Germinal center (tissue), 1 donor: ENCODE results near the gene TSPAN11.
"Not testable (repeated sequence)": the region's sequence is repeated elsewhere in the genome, so short reads cannot be mapped to it uniquely, and the experiment has no call there.

ENCODE experiments used
- DNase-seq: peaks from one replicate; pipeline ENCODE4 v3.0.0; 2012; ENCODE audit warnings: mixed read lengths, low spot score

Gene TSPAN11

DNA sequence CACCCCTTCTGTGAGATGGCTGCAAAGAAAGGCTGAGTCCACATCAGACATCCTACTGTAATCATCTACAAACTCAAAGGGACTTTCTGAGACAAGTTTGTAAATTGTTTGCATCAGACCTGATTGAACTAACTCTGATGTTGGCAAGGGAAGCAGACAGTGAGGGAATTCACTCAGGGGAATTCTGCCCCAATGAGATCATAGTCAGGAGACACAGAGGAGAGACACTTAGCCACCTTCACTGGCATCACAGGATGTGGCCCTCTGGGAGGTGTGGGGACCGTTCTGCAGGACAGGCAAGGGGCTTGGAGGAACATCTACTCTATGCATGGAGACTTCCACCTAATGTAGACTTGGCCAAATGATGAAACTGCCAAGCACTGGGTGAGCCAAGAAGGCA lies 76.5 kb downstream of the TSPAN11 start:
- no peak for DNase-seq

- no peak for DNase-seq
These were observed 77.5 kb downstream of the TSPAN11 start for GRCh38 chr12:31003861-31004640.

DNA sequence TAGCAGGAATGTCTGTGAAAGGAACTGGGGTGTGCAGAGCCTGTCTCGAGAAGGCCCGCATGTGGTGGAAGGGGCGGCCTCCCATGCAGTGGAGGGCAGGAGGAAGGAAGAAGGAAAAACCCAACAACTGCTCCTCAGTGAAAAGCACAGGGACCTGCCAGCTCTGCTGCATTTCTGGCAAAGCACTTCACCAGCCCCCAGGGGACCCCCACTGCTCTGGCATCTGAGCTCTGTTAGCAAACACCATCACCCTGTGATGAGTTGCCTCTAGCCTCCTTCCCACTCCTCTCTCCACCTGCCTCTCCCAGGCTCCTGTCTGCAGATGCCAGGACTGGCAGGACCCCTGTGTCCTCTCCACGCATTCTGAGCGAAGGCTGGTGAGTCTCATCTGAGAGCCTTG lies 78.1 kb downstream of the TSPAN11 start:
- no peak for DNase-seq

- no peak for DNase-seq
These were observed 78.9 kb downstream of the TSPAN11 start for GRCh38 chr12:31005256-31005943.

- no peak for DNase-seq
These were observed 79.4 kb downstream of the TSPAN11 start for GRCh38 chr12:31005944-31006361.

DNA sequence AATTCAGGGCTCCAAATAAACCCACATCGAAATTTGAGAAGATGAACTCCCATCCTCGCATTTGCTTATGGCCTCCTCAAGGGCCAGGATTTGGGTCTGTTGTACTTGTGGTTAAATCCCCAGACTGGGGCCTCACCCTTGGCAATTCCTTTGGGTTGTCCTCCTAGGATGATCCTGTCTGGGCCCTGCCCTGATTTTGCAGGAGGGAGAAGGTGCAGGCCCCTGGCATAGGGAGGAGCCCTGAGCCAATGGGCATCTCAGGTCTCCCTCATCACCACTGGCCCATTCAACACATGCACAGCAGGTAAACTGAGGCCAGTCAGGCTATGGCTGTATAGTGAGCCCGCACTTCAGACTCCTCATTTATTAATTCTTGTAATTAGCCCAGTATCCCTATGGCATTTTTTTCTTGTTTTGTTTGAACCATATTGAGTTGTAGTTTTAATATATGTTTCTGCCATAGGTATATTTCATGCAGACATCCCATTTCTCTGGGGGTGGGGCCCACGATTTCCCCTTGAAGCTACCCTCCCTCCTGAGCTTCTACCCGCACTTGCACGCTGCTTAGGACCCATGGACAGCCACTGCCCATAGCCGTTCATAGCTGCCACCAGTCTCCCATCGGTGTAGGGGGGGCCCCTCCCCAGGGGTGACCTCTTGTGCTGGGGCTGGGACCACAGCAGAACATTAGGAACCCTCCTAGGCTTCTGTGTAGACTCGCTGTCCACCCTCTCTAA lies 80.0 kb downstream of the TSPAN11 start:
- no peak for DNase-seq

DNA sequence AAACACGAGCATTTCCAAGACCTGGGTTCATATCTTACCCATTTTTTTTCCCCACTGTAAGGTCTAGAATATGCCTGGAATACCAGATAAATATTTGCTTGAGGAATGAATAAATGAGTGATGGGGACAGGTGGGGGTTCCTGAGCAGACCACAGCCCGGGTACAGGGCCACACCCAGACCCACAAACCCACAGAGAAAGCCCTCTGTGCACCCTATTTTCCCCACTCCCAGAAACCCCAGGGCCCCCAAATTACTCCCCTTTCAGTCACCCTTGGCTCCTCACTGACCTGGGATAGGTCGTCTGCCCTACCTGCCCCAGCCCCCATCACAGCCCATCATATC lies 80.6 kb downstream of the TSPAN11 start:
- DNase-seq: no peak

GRCh38 chr12:31007636-31008175 lies 81.2 kb downstream of the TSPAN11 start:
- DNase-seq: no peak

DNA sequence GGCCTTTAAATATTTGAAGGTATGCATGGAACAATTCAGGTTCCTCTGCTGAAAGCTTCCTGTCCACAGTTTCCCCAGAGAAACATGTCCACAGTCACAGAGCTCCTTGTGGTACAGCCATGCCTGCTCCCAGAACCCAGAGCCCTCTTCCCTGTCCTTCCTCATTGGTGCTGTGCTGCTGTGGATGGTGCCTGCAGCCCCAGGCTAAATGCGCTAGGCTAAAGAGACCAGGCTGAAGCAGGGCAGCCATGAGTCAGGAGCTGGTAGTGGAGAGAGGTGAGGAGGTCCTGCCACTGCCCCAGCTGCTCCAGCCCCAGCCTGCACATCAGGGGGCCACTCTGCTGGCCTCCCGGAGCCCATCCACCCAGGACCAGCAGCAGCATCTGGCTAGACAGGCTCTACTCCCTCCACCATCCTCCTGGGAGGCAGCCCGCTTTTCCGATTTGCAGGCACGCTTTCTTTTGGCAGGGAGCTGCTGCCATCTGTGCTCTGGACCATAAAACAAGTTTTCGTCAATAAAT lies 81.8 kb downstream of the TSPAN11 start:
- no peak for DNase-seq

DNA sequence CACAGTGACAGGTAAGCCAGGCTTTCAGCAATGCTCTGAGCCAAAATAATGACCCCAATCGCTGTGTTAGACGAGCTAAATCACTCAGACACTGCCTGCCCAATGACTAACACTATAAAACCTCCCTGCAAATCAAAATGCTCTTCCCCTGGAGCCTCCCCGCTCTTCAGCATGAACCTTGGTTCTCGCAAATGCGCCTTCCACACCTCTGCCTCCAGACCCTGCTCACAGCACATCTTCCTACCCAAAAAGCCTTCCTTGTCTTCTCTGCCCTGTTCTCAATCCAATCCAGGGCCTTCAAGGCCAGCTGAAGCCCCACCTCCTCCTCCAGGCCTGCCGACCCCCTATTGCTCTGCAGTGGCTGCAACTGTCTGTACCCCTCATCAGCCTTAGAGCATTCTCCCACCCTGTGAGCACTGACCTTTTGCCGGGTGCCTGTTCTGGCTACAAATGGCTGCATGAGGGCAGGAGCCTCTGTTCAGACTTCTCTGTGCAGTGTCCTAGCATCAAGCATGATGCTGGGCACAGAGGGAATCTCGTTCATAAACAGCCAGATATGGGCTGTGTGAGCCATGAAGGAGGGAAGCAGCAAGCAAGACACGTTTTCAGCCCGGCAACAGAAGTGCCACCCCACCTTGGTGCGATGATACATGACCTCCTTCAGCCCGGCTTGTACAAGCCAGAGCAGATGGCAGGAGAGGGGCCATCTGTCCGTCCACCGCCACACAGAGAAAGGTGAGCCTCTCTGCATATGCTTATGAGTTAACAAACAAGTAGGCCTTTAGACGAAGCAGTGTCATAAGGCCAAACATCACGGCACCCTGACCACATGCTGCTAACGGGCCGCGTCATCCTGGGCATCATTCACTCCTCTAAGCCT lies 82.7 kb downstream of the TSPAN11 start:
- DNase-seq: no peak

GRCh38 chr12:31009976-31010375 lies 83.4 kb downstream of the TSPAN11 start:
- DNase-seq: no peak

- no peak for DNase-seq
These were observed 84.8 kb downstream of the TSPAN11 start for GRCh38 chr12:31011336-31011735.

DNA sequence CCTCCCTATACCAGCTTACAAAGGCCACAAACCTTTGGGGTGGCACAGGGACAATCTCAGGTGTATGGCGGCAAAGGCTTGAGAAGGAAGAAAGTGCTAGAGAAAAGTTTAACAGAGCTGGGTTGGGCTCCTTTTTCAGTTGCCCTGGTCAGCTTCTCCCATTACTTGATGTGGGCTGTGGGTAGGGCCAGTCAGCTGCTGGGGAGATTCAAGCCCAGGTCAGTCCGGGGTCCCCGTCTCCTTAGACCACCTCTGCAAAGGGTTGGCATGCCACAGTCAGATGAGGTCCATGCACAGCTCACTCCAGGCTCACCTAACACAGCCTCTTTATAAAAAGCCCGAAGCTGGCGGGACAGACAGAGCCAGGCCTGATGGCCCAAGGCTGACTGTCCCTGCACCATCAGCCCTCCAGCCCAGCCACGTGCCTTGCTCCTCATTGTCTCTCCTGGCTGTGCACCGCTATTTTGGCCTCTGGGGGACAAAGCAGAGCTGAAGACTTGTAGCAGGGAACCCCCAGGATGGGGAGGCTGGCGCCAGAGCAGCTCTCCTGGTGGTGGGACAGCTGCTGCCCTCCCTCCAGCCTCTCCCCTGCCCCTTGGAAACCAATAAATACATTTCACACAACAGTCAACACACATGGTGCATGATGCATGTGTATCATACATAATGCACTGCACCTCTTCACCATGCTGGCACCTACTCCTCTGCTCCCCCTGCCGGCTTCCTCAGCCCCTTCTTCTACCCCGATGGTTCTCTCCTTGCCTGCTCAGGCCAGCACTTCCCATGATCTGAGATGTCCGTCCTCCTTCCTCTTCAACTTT lies 85.4 kb downstream of the TSPAN11 start:
- DNase-seq: no peak

DNA sequence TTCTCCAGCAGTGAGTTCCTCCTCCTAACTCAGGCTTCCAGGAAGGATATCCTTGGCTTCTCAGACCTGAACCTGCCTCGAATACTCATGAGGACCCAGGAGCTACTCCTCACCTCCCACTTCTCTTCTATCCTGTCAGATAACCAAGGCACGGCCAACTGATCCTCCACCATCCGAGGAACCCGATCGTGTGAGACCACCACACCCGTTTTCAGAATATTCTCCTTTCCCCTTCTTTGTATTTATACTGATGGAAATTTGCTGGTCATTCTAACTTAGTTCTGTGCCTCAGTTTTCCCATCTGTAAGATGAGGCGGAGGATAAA lies 86.0 kb downstream of the TSPAN11 start:
- not testable (repeated sequence) for DNase-seq

GRCh38 chr12:31015215-31015614 lies 88.7 kb downstream of the TSPAN11 start:
- DNase-seq: no peak

DNA sequence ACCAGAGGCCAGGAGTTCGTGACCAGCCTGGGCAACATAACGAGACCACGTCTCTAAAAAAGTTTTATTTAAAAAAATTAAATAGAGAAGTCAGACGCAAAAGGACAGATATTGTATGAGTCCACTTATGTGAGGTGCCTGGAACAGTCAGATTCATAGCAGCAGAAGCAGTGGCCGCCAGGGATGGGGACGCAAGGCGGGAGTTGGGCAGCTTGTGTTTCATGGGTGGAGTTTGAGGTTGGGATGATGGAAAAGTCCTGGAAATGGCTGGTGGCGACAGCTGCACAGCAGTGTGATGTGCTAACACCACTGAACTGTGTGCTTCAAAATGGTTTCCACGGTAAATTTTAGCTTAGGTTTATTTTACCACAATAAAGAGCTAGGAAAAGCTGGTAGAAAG lies 89.5 kb downstream of the TSPAN11 start:
- DNase-seq: no peak

DNA sequence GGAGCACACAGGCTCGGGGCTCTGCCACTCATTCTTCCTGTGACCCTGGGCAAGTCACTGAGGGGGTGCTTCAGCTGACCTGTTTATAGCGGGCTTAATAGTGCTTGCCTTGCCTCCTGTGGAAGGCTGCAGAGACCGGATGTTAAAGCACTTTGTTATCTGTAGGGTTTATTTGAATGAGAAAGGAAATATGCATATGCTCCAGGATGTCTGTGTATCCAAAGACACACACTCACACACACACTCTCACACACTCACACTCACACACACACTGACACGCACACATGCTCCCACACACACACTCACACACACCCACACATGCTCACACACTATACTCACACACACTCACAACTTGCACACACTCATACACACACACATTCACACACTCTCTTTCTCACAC lies 91.0 kb downstream of the TSPAN11 start:
- no peak for DNase-seq

GRCh38 chr12:31018106-31018789 lies 91.7 kb downstream of the TSPAN11 start:
- DNase-seq: no peak

GRCh38 chr12:31018790-31019505 lies 92.4 kb downstream of the TSPAN11 start:
- no peak for DNase-seq

- no peak for DNase-seq
These were observed 93.0 kb downstream of the TSPAN11 start for GRCh38 chr12:31019561-31019960.
